ENCODE measurements around the gene MRPL54.

DNA sequence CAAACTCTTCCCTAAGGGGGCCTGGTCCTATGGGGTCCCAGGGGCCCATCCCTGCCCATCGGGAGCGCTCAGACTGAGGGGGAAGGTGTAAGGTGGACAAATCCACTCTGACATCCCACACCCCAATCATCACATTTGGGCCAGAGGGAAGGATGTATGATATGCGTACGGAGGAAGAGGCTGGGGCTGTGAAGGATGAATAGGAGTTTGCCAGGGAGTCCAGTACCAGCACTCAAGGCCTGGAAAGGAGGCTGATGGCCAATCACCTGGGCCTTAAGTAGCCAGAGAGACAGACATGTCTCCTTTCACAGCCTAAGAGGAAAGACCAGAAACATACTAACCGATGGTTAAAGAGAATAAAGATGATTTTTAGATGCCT is 39.4 kb upstream of the MRPL54 start:
- TF ChIP-seq EP300 (conservative IDR thresholded peaks at IDR 0.05; ENCODE audit: poor library complexity, severe bottlenecking) (no peak), TAF1 (IDR thresholded peaks at IDR 0.05; ENCODE audit: low read depth) (no peak)

All from neural cell (in vitro differentiated cells).